Epithelial cell of esophagus (primary cell): ENCODE data around the gene STARD10.

Source experiments
- DNase-seq: peaks from one replicate; pipeline ENCODE4 v3.0.0; 2010; ENCODE audit warnings: low read depth
- H3K4me3 ChIP-seq: 2 replicates; pipeline ENCODE4 v1.5.1; 2011; ENCODE audit warnings: mild to moderate bottlenecking, low read length, control low read depth
- CTCF ChIP-seq: IDR thresholded peaks from 2 replicates; pipeline ENCODE4 v1.5.1; 2011; ENCODE audit warnings: low read depth, mild to moderate bottlenecking, low read length, control low read depth, inconsistent platforms; ENCODE audit not compliant: insufficient read depth; ENCODE audit errors: missing control alignments

STARD10 gene

GRCh38 chr11:72760539-72761405 lies 33.1 kb downstream of the STARD10 start:
- DNase-seq: no peak
- H3K4me3 ChIP-seq: no peak overlapping the region
- TF ChIP-seq CTCF: no peak

GRCh38 chr11:72759468-72759985 lies 34.3 kb downstream of the STARD10 start:
- no peak for DNase-seq
- no peak for TF ChIP-seq CTCF
- H3K4me3 ChIP-seq: no peak overlapping the region

- no peak overlapping the region for H3K4me3 ChIP-seq
- DNase-seq: no peak
Observed at GRCh38 chr11:72758690-72759389, 35.0 kb downstream of the STARD10 start.

GRCh38 chr11:72758304-72758689 lies 35.5 kb downstream of the STARD10 start:
- TF ChIP-seq CTCF: no peak
- peak; percentile 36 for DNase-seq
- H3K4me3 ChIP-seq: no peak overlapping the region

More at GRCh38 chr11:72758690-72759389, 35.0 kb downstream of the STARD10 start:
- TF ChIP-seq CTCF: no peak

- no peak for TF ChIP-seq CTCF
Observed at GRCh38 chr11:72755713-72756285, 38.0 kb downstream of the STARD10 start.

GRCh38 chr11:72754544-72755155 lies 39.2 kb downstream of the STARD10 start:
- H3K4me3 ChIP-seq: no peak overlapping the region
- no peak for DNase-seq
- TF ChIP-seq CTCF: no peak

More at GRCh38 chr11:72755713-72756285, 38.0 kb downstream of the STARD10 start:
- H3K4me3 ChIP-seq: no peak overlapping the region
- DNase-seq: no peak
